HCT116 (cell line): ENCODE data around the gene PRPF4. TPM values are rescaled to one million over a fixed set of nuclear protein-coding genes. Genes with fewer than 3 reads are reported as not detected.

ENCODE experiments used
- ATAC-seq: fragments of 200-7000 bp; cut with Tn5 transposase; 2 replicates; pipeline ENCODE4 v1.9.1; 2020; ENCODE audit warnings: mild to moderate bottlenecking, moderate library complexity
- BruUV-seq: library from RNA; stranded (reverse); fragments of 400-500 nt; replicated peaks from 2 replicates; lab custom pipeline; 2021; lab: Mats Ljungman, UMichigan
- CTCF ChIA-PET: fragments of 300-600 bp; sonication (Branson Sonifier 250); formaldehyde crosslinking; loops from one replicate; lab custom pipeline; 2021; ENCODE audit warnings: antibody characterized with exemption; lab: Charles Lee
- POLR2A ChIA-PET: fragments of 300-600, 350-600 bp; sonication (Branson Sonifier 250); formaldehyde crosslinking; loops from one replicate; lab custom pipeline; 2021; ENCODE audit warnings: antibody characterized with exemption; lab: Charles Lee
- RAD21 ChIA-PET, 2 experiments: fragments of 300-600 bp; sonication (Branson Sonifier 250); formaldehyde crosslinking; loops; one replicate each; lab custom pipeline; 2023; ENCODE audit warnings: low total read pairs in 2 of 2; ENCODE audit not compliant: uncharacterized antibody in 2 of 2, unreplicated experiment in 2 of 2, low non-redundant PET in 1 of 2; lab: Charles Lee
- DNase-seq: peaks from one replicate; pipeline ENCODE4 v3.0.0-alpha.2; 2010; ENCODE audit warnings: low read depth, low spot score
- H2AFZ ChIP-seq: fragments of 200-600 bp; shearing (Covaris generic), sonication (generic); 2 replicates; pipeline ENCODE4 v1.6.1; 2017; ENCODE audit warnings: low read depth, mixed run types, mixed read lengths, antibody characterized with exemption, low read length; ENCODE audit not compliant: poor library complexity, severe bottlenecking
- H3K27ac ChIP-seq: 2 replicates; pipeline ENCODE4 v1.5.1; 2012; ENCODE audit warnings: low read depth, low read length
- H3K27me3 ChIP-seq: fragments of 200-600 bp; sonication (generic); 2 replicates; pipeline ENCODE4 v1.6.1; 2016; ENCODE audit warnings: mixed run types, low read length, mixed read lengths; ENCODE audit not compliant: insufficient read depth
- H3K36me3 ChIP-seq, 2 experiments: fragments of 200-500 bp in 1 of 2; fragments of 200-600 bp in 1 of 2; sonication (Bioruptor generic) in 1 of 2; sonication (generic) in 1 of 2; 2 replicates each; pipeline versions ENCODE4 v1.5.1 to v1.6.1; 2014 to 2016; ENCODE audit warnings: low read length in 2 of 2, inconsistent platforms in 1 of 2, mixed read lengths in 1 of 2, mixed run types in 1 of 2; ENCODE audit not compliant: insufficient read depth in 2 of 2, control insufficient read depth in 1 of 2
- H3K4me1 ChIP-seq, 2 experiments: fragments of 200-600 bp in 1 of 2; sonication (generic) in 1 of 2; 2 replicates each; pipeline versions ENCODE4 v1.5.1 to v1.6.1; 2012 to 2017; ENCODE audit warnings: low read length in 2 of 2, inconsistent platforms in 1 of 2, mild to moderate bottlenecking in 1 of 2, mixed read lengths in 1 of 2, mixed run types in 1 of 2, moderate library complexity in 1 of 2; ENCODE audit not compliant: insufficient read depth in 2 of 2, control insufficient read depth in 1 of 2
- H3K4me2 ChIP-seq: fragments of 200-600 bp; sonication (generic); 2 replicates; pipeline ENCODE4 v1.6.1; 2017; ENCODE audit warnings: mixed run types, low read length, mixed read lengths
- H3K4me3 ChIP-seq, 2 experiments: fragments of 200-600 bp in 1 of 2; sonication (generic) in 1 of 2; replicated peaks in 1 of 2; 2 replicates each; pipeline ENCODE4 v1.5.1; 2011 to 2016; ENCODE audit warnings: low read length in 2 of 2, control low read depth in 1 of 2, low read depth in 1 of 2, mild to moderate bottlenecking in 1 of 2, mixed read lengths in 1 of 2, mixed run types in 1 of 2
- H3K79me2 ChIP-seq: fragments of 200-600 bp; sonication (generic); 2 replicates; pipeline ENCODE4 v1.6.1; 2017; ENCODE audit warnings: mild to moderate bottlenecking, mixed run types, low read length, moderate library complexity, mixed read lengths; ENCODE audit not compliant: insufficient read depth
- H3K9ac ChIP-seq: fragments of 200-600 bp; sonication (generic); 2 replicates; pipeline ENCODE4 v1.6.1; 2016; ENCODE audit warnings: low read length, mixed read lengths
- H3K9me2 ChIP-seq: fragments of 200-600 bp; sonication (generic), shearing (Covaris generic); 2 replicates; pipeline ENCODE4 v1.6.1; 2017; ENCODE audit warnings: mixed run types, mild to moderate bottlenecking, moderate library complexity; ENCODE audit not compliant: insufficient read depth
- H3K9me3 ChIP-seq, 2 experiments: fragments of 200-500 bp in 1 of 2; fragments of 200-600 bp in 1 of 2; sonication (Bioruptor generic) in 1 of 2; sonication (generic) in 1 of 2; 2 replicates each; pipeline ENCODE4 v1.6.1; 2014 to 2017; ENCODE audit warnings: low read length in 2 of 2, mixed read lengths in 2 of 2, inconsistent platforms in 1 of 2, low read depth in 1 of 2, mild to moderate bottlenecking in 1 of 2, mixed run types in 1 of 2, moderate library complexity in 1 of 2; ENCODE audit not compliant: control insufficient read depth in 1 of 2, insufficient read depth in 1 of 2
- H4K20me1 ChIP-seq: fragments of 200-600 bp; sonication (generic), shearing (Covaris generic); 2 replicates; pipeline ENCODE4 v1.6.1; 2017; ENCODE audit warnings: mixed run types, mild to moderate bottlenecking, moderate library complexity; ENCODE audit not compliant: insufficient read depth
- CBX3 ChIP-seq: IDR thresholded peaks from 2 replicates; pipeline ENCODE4 v1.6.1; 2012; ENCODE audit warnings: low read depth
- EGR1 ChIP-seq: IDR thresholded peaks from 2 replicates; pipeline ENCODE4 v1.6.1; 2012; ENCODE audit warnings: low read depth
- ELF1 ChIP-seq: IDR thresholded peaks from 2 replicates; pipeline ENCODE4 v1.6.1; 2012; ENCODE audit warnings: low read depth, borderline replicate concordance
- POLR2A ChIP-seq: IDR thresholded peaks from 2 replicates; pipeline ENCODE4 v1.7.0; 2011; ENCODE audit warnings: borderline replicate concordance; ENCODE audit not compliant: insufficient read depth, insufficient read length; ENCODE audit errors: extremely low read depth
- RAD21 ChIP-seq: IDR thresholded peaks from 2 replicates; pipeline ENCODE4 v1.6.1; 2012; ENCODE audit warnings: low read depth, mild to moderate bottlenecking
- TCF7L2 ChIP-seq: IDR thresholded peaks from 2 replicates; pipeline ENCODE4 v1.7.0; 2011; ENCODE audit warnings: borderline replicate concordance, inconsistent platforms; ENCODE audit not compliant: insufficient read depth, insufficient read length; ENCODE audit errors: extremely low read depth
- intact Hi-C: fragments of 100-400 bp; cut with micrococcal nuclease; formaldehyde crosslinking; loops from 2 replicates; pipeline ENCODE4 v1.10.0; 2022
- total RNA-seq: library from RNA; stranded (reverse); gene quantifications from one replicate; pipeline ENCODE4 v1.2.1, GENCODE V29; 2021; ENCODE audit not compliant: unreplicated experiment
- TF ChIP-seq, protein P1 (sequence below): IDR thresholded peaks from 2 replicates; pipeline ENCODE4 v1.6.1; 2012

Gene PRPF4
- total RNA-seq, 1 experiment from 2014 or later, result 53.9 TPM

DNA sequence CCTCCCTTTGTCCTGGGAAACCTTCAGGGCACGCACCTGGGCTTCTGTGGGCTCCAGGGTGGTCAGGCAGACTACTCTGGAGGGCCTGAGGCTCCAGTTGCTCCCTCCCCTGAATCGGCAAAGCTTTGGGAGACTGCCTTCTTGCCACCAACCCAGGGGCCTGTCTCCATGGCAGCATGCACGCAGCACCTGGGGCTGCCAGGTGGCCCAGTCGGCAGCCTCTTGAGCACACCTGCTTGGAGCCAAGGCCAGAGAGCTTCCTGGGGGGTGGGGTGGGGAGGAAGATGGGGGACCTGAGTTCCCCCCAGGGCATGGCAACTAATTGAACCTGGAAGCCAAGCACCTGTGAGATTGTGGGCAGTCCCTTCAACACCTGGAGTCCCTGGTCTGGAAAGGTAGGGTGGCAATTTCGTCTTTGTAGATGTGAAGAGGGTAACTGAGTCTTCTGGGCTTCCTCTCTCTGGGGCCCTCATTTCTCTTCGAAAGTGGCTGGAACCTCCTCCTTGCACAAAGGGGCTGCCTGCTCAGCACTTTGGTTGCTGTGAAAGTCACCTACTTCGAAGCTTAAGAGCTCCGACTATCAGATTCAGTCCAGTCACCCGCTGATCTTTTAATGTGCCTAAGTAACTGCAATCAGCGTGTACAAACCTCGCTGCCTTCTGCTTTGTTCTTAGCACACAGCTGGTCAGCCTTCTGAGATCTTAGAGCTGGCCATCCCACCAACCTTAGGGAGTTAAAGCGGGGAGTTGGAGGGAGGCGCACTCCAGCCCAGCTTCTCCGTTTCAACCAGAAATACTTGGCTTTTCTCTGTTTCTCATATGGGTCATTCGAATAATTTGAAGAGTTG lies 23.7 kb downstream of the PRPF4 start:
- CTCF ChIA-PET, result no interaction called here
- RAD21 ChIA-PET, result no interaction called here
- no peak overlapping the region for H3K9ac ChIP-seq
- no peaks in the 10 kb centered on the region for H3K9me3 ChIP-seq
- no peaks in the 10 kb centered on the region for H4K20me1 ChIP-seq
- H3K36me3 ChIP-seq, result 0 out of 4 replicates have a peak, but pooled peaks cover 0 to under 1% of the 10 kb centered on the region in 2 experiments
- TF ChIP-seq RAD21, result no peak
- TF ChIP-seq, protein P1, sequence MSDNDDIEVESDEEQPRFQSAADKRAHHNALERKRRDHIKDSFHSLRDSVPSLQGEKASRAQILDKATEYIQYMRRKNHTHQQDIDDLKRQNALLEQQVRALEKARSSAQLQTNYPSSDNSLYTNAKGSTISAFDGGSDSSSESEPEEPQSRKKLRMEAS, result no peak
- no peak for TF ChIP-seq CBX3
- no peak for TF ChIP-seq EGR1
- TF ChIP-seq POLR2A, result no peak
- TF ChIP-seq TCF7L2, result no peak
- no peak for TF ChIP-seq ELF1
- H3K79me2 ChIP-seq, result no peaks in the 10 kb centered on the region
- no peak overlapping the region for H3K27ac ChIP-seq
- POLR2A ChIA-PET, result interaction anchor here (1.4 kb wide), 1 partner anchor 111 kb away, joined by 4 read pairs; the partner anchor contains the start of genes C9orf43 and POLE3
- no peaks in the 10 kb centered on the region for H3K4me1 ChIP-seq
- no peak overlapping the region for H2AFZ ChIP-seq
- no peak overlapping the region for H3K4me2 ChIP-seq
- ATAC-seq (no peak), DNase-seq (no peak)
- BruUV-seq, result no TSS peak
- no peak overlapping the region for H3K4me3 ChIP-seq
- H3K9me2 ChIP-seq, result no peaks in the 10 kb centered on the region
- intact Hi-C loops, result no loop called here
- 0 out of 2 replicates have a peak, but pooled peaks cover 6% of the 10 kb centered on the region for H3K27me3 ChIP-seq

DNA sequence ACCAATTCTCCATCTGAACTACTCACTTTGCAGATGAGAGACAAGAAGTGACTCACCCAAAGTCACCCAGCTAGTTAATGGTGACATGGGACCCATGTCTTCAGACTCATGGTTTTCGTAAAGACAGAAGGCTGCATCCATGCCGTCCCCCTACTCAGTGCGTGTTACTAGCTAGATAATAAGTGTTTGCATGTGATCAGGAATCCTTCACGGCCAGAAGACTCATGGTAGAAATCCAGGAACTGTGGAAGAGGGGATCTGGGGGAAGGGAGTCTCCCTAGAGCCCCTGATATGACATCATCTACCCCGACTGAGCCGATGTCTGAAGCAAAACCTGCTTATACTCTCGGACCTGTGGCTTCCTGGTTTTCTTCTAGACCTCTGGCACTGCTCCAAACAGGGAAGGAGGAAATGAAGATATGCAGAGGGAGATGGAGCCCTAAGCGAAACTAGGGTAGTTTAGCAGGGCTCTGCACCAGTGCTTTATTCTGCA lies 24.4 kb downstream of the PRPF4 start:
- DNase-seq, result no peak
- no TSS peak for BruUV-seq
- Histone ChIP-seq H2AFZ (no peak overlapping the region), H4K20me1 (no peaks in the 10 kb centered on the region), H3K9me3 (no peaks in the 10 kb centered on the region), H3K36me3 (no peaks in the 10 kb centered on the region), H3K9ac (no peak overlapping the region), H3K4me2 (no peak overlapping the region), H3K27me3 (0 out of 2 replicates have a peak, but pooled peaks cover 6% of the 10 kb centered on the region), H3K79me2 (no peaks in the 10 kb centered on the region), H3K4me1 (no peaks in the 10 kb centered on the region), H3K4me3 (no peak overlapping the region), H3K27ac (no peak overlapping the region)
- ChIA-PET RAD21 (no interaction called here), POLR2A (interaction anchor here (1.4 kb wide), 1 partner anchor 111 kb away, joined by 4 read pairs; the partner anchor contains the start of genes C9orf43 and POLE3), CTCF (no interaction called here)
- intact Hi-C loops, result loop anchor here (10.0 kb wide), 1 partner anchor 355 kb away; no protein-coding TSS in a partner anchor
- no peak for ATAC-seq
- TF ChIP-seq CBX3 (no peak), POLR2A (no peak), RAD21 (no peak)
- TF ChIP-seq, all 23 proteins: peak for 0
- no peaks in the 10 kb centered on the region for H3K9me2 ChIP-seq
